HG03097 (cell line): Measurements from ENCODE around the gene KCNK15.
"Not testable (repeated sequence)": the region's sequence is repeated elsewhere in the genome, so short reads cannot be mapped to it uniquely, and the experiment has no call there.

ENCODE experiments used
- ATAC-seq: cut with Tn5 transposase; IDR thresholded peaks from one replicate; pipeline ENCODE4 v1.9.1; 2021; ENCODE audit not compliant: unreplicated experiment, low FRiP score

The KCNK15 gene

DNA sequence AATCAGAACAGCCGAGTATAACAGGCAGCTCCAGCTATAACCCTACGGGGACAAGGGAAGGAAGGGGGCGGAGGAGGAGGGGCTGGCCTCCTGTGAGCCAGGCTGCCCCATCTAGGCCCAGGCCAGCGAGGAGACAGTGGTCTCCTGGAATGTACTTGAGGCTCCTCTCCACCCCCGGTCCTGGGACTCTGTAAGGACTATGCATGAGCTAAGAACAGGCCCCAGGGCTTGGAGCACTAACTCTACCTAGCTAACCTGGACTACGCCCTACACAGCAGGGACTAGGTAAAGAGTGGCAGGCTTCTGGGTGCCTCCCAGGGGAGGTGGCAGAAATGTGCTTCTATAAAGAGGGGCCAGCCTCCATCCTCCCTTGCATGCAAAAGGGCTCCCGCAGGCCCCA lies 8.9 kb downstream of the KCNK15 start:
- ATAC-seq, result no peak

DNA sequence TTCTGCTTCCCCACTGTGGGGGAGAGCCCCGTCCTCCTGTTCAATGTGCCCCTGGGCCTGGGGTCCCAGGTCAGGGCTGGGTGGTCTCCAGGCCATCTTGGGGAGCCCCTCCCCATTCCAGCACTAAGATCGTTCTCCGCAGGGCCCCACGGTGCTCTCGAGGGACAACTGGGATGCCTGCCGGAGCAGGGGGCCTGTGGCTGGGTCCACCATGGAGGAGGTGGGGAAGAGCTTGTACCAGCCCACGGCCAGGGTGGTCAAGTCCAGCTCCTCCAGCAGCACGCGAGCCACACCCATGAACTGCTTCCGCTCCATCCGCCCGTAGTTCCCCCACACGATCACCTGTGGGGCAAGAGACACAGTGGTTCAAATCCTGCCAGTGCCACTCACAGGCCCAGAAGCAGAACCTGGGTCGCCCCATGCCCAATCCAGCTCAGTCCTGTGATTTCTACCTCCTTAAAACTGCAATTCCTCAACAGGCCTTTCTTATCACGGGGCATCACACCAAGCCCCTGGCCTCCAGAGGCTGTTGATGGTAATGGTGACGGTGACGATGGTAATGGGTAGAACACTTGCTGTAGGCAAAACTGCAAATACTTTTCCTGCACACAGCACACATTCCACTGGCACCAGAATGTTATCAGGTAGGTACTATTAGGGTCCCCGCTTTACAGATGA lies 10.5 kb downstream of the KCNK15 start:
- no peak for ATAC-seq

DNA sequence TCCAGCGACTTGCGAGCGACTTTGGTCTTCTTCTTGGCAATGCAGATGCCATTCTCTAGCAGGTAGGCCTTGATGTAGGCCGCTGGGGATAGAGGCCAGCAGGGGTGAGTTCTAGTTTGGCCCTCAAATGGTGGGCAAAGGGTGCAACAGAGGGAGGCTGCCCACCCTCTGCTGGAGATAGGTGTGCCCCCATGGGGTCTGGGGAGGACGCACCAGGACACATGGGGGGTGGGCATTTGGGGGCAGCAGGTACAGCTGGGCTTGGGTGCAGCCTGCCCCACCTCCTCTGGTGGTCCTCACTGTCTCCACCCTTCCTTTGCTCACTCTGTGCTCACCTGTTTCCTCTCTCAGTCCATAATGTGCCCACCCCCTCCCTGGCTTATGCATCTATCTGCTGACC lies 11.3 kb downstream of the KCNK15 start:
- ATAC-seq, result no peak

DNA sequence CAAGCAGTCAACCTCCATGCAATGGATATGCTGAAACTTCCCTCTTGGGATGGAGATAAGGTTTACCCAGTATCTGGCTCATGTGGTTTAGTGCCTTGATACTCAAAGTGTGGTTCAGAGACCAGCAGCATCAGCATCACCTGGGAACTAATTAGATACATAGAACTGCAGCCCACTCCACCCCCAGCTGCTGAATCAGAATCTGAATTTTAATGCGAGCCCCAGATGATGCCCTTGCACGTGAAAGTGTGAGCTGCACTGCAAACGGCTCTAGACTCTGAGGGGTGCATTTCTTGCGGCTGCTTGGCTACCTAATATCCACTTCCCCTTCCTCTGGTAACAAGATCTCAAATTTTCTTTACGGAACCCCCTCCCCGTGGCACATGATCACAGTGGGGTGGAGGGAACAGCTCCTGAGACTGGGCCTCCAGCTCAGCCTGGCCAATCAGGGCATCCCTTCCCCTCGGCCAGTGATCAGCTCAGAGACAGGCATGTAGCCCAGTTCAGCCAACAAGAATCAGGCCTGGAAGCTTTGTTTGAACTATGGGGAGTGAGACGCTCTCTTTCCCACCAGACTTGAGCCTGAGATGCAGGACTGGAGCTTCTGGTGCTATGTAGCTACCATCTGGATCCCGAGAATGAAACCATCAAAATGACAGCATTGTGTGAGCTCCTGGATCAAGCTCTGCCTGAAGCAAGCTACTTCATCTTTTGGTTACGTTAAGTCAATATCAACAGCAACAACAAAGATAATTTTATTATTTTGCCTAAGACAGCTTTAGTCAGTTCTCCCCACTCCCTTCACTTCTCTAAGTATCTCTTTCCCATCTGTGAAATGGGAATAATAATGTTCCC lies 12.8 kb downstream of the KCNK15 start:
- ATAC-seq, result no peak

DNA sequence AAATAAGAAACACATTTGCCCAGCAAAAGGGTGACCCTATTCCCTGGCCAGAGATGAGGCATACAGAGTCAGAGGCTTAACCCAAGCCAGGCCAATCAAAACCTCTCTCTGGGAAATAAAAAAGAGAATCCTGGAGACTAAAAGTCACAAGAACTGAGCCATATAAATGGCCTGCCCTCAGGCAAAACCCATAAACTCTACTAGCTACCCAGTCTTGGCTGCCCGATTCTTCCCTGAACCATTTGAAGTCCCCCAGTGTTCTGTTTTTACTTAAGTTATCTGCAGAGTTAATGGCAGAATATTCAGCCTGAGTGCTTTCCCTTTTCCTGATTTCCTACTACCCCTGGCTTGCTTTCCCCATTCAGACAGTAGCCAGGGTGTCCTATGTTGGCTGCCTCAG lies 13.9 kb downstream of the KCNK15 start:
- no peak for ATAC-seq

DNA sequence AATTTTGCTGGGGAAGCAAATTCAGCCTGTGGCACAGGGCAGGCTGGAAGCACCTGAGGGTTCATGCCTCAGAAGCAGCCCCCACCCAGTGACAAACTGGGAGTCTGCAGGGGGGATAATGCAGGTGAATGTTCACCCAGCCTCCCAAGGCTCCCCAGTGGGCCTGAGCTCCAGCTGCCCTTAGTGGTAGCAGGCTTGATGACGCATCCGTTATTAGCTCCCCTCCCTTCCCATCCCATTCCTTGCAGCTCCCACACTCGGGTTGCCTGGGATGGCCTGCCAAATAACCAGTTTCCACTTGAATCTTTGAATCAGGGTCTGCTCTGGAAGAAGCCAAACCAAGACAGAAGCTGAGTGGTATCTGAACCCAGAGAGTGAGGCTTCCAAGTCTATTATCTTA lies 15.8 kb downstream of the KCNK15 start:
- no peak for ATAC-seq

DNA sequence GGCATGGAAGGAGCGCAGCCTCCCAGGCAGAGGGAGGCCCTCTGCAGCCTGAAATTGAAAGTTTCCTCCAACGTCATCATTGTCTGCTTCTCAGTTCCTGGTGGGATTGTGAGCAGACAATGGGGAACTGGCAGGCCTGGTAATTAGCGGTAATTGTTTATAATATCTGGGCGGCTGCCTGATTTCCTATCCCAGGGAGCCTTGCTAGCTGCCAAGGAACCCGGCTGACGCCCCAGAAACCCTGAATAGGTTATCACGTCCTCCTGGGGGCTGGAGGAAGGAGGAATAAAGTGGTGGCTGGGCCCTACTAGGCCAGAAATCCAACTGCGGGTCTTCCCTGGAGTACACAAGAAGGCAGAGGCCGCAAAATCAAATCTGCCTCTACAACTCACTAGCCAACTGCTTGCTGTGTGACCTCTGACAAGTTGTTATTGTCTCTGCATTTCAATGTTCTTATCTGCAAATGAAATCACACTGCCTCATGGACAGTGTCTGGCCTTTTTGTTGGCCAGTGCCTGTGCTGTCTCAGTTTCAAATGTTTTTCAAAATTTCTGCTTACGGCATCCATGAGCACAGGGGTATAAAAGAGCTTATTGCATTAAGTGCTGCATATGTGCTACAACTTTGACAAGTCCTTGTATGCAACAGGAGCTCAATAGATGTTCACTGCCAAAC lies 16.9 kb downstream of the KCNK15 start:
- ATAC-seq, result no peak

DNA sequence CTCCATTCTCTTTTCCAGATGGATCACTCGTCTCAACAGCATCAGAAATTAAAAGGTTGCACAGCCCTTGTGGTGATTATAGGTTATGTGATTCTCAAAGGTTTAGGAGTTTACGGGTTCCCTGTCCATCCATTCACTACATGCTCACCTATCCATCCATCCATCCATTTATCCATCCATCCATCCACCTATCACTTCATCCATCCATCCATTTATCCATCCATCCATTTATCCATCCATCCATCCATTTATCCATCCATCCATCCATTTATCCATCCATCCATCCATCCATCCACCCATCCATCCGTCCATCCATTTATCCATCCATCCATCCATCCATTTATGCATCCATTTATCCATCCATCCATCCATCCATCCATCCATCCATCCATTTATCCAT lies 18.1 kb downstream of the KCNK15 start:
- not testable (repeated sequence) for ATAC-seq

DNA sequence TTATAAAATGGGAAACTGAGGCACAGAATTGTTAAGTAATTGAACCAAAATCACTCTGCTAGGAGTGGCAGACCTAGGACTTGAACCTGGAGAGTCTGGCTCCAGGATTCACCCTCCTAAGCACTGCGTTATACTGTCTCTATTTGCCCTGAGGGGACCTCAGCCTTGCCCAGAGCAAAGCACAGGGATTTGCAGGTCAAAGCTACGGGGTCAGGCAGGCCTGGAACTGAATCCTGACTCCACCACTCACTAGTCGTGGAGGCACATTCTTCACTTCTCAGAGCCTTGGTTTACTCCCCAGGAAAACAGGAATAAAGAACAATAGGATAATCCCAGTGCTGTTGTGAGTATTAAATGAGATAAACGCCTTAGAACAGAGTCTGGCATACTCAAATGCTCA lies 19.4 kb downstream of the KCNK15 start:
- ATAC-seq, result no peak

DNA sequence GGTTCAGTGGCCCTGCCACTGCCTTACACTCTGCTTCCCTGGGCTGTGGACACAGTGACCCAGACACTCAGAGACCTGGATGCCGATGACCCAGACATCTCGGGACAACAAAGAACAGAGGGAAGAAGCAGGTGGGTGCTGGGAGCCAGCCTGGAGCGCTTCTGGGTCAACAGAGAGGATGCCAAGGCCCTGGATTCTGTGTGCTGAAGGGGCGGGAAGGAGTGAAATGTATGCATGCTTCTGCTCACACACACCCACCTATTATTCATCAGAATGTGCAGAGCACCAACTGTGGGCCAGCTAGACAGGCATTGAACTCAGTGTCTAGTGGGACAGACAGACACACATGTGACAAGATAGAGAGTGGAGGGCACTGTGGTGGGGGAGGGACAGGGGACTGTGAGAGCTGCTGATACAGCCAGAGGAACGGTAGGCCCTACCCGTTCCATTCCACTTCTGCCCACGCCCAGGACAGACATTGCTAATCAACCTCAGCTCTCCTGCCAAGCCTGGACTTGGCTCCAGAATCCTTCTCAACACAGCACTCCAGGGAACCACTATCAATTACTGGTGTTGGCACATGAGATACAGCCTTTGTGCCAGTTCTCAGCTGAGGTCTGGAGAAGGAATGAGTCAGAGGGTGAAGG lies 20.2 kb downstream of the KCNK15 start:
- no peak for ATAC-seq

DNA sequence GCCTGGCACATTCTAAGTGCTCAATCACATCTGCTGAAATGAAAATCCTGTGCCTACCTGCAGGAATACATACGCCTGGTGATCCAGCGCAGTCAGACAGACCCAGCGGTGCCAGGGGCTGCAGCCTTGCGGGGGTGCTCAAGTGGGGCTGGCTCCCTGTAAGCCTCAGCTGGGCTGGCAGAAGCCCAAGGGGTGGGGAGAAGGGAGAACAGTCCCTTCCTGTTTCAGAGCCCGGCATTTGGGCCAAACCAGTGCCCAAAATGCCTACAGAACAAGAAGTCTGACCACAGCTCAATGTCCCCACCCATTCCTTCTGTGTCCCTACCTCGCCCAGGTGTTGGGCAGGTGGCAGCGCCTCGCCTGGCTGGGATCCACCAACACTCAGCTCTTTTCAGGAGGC lies 22.6 kb downstream of the KCNK15 start:
- no peak for ATAC-seq

DNA sequence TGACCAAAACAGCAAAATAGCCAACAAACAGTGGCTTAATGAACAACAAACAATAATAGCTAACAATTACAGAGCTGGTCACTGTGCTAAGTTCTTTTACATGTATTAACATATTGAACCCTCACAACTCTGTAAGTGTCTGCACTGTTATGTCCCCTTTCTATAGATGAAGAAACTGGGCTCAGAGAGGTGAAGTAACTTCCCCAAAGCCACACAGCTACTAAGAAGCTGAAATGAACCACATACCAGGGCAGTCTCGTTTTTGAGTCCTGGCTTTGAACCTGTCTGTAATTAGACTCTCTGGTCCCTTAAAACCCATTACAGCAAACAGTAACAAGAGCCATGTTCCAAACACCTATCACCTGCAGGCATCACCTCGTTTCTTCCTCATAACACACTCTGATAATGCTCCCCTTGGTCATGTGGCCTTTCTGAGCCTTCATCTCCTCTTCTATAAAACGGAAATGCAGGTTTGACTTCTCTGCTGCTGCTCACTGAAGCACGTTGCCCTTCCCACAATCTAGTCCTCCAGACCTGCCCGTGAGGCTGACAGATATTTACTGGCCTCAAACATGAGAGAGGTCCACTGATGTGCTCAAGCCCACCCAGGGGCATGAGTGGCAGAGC lies 23.3 kb downstream of the KCNK15 start:
- ATAC-seq, result no peak

DNA sequence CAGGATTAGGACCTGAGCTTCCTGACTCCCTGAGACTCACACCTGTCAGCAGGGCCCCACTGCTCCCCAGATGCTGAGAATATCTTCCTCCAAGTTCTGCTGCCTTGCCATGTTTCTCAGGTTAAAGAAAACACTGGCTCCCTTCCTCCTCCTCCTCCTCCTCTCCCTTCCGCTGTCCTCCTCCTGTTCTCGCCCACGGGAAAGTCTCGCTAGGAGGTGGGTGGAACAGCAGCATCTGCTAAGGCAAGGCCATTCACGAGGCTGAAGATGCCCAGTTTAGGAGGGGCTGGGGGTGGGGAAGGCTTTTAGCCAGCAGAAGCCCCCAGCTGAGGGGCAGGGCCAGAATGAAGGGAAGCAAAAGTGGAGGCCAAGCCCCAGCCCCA lies 23.8 kb downstream of the KCNK15 start:
- ATAC-seq, result no peak

DNA sequence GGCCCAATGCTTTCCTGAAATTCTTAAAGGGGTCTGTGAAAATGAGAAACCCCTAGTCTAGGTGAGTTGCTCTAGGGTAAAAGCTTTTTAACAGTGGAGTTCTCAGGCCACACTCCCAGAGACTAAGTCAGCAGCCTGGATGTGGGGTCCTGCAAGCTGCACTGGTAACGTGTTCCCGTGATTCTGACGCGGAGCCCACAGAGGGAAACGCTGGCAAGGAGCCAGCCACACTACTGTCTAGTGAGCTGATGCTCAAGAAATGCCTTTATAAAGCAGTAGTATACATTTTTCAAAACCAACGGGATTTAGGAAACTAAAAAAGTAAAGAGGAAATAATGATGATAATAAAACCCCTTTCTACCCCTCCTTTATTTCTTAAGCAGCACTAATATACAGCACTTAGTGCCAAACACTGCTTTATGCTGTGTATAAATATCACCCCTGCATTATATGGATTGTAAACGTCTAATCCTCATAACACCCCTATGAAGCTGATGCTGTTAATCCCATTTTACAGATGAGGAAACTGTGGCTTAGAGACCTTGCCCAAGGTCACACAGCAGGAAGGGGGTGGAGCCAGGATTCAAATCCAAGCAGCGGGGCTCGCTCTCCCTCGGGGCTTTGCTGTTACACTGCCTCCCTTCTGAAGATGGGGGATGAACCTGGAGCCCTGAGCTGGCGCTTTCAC lies 25.0 kb downstream of the KCNK15 start:
- ATAC-seq, result no peak

DNA sequence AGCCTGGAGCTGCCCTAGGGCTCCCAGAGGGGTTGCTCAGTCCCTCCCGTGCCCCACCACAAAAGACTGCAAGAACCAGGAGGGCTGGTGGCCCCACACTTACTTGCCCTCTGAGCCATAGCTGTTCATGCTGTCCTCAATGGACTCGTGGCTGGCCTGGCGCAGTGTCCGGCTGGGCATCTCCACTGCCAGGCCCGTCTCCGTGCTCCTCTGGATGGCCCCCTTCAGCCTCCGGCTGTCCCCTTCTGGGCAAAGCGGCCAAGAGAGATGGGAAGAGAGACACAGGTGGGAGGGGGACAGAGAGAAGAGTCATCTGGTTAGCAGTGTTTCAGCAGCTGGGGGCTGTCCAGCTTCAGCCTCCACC lies 25.5 kb downstream of the KCNK15 start:
- ATAC-seq, result no peak

DNA sequence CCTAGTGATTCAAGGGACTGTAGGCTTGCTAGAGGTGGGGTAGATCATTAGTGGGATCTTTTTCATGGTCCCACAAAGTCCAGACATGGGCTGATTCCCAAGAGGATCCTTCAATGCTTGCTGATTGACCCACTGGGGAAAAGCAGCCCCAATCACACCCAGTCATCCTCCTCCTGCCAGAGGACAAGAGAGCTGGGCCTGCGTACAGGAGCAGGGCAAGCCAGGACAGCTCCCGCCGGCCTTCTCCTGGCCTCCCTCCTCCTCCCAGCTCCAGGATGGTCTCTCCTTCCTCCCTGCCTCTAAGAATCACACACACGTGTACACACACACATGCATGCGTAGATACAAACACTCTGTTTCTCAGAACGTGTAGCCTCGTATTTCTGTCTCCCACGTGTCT lies 27.0 kb downstream of the KCNK15 start:
- no peak for ATAC-seq

DNA sequence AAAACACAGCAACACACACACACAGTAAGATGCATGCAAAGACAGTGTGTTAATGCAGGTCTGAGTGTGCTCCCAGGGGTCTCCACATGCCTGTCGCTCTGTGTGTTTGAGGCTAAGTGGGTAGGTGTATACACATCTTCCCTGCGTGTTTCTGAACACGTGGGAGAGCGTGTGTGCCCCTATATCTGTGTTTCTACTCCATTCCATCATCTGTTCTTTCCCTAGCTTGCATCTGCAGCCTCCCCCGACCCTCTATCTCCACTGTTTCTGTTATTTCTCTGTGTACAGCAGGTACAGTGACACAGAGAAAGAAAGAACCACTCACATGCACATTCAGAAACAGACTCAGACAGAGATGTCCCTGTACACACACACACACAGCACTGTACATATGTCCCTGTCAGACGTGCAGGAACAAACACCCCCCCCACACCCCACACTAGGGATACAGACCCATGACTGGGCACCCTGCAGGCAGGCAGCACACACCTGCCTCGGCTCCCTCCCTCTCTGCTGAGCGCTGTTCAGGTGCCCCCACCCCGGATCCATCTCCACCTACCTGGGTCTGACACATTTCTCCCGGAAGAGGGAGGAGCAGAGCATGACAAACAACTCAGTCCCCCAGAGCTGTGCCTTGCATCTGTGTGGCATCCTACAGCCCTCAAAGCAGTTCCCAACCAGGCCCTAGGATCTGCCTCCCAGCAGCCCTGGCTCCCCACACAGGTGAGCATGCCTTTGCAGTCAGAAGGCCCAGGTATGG lies 27.6 kb downstream of the KCNK15 start:
- ATAC-seq, result no peak

DNA sequence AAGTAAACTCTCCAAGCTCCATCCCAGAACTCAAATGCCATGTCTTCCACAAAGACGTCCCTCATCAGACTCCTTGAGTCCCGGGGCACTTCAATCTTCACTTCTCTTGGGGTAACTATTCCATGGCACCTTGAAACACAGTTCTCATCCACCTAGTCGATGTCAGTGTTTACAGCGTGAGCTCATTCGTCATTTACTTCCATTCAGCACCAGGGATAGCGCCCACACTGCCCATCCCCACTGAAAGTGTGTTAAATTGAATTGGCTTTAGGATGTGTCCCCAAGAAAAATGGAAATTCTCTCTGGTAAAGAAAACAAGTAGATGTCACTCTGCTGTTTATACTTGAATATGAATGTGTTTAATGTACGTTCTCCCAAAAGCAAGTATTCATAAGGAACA lies 31.3 kb downstream of the KCNK15 start:
- ATAC-seq, result no peak

DNA sequence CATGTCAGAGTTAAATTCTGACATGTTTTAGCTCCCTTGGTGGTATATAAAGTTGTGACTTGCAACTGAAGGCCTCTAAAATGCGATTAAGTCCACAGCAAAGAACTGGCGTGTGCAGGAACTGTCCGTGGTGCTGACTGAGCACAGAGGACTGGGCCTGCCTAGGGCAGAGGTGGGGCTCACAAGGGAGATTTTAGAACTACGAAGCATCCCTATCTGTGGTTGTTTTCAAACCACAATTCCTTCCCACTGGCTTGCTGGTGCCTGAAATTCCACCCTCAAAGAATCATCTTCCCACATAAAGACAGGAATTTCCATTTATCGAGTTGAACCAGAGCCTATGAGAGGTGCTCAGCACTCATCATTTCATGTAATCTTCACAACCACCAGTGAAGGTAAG lies 34.6 kb downstream of the KCNK15 start:
- no peak for ATAC-seq

DNA sequence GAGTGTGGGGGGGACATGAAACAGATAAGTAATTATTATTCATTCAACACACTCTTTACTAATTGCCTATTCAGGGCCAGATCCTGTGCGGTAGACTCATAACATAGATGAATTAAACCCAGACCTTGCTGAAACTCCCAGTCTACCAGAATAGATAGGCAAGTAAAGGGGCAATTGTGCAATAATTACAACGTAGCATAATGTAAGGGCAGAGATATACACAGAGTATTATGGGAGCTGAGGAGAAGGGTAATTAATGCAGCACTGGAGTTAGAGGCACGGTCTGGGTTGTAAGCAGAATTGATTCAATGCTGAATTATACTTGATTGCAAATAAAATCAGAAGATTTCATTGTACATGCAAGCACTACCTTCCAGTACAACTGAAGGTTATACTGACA lies 35.5 kb downstream of the KCNK15 start:
- no peak for ATAC-seq
